Heart left ventricle (tissue), 13 donors: ENCODE results near the gene PRKN.

ENCODE experiments used
- CTCF ChIP-seq, 12 donors: fragments of 200-600 bp; sonication (generic) in 4 of 12; IDR thresholded peaks; one replicate each; pipeline versions ENCODE4 v1.5.0 to v1.8.0; 2018 to 2022; ENCODE audit warnings: antibody characterized with exemption in 12 of 12, mild to moderate bottlenecking in 5 of 12
- POLR2A ChIP-seq, 2 donors: fragments of 450-650 bp; IDR thresholded peaks; one replicate each; pipeline ENCODE4 v1.6.1; 2017; ENCODE audit warnings: antibody characterized with exemption in 2 of 2, mild to moderate bottlenecking in 2 of 2, moderate library complexity in 2 of 2
- donor health status: ischemic (EF 13 %, LVEDD 7.1; RV severe dilation, severe dysfunction).
- donor health status: DM: no; HTN: yes; CAD: no.
- donor health status: DM: no; HTN: no; CAD: no.
- donor health status: ischemic (EF 25% LVEDD 6.9; RV normal size, moderate dysfunction).
- donor health status: ischemic (EF 25% LVEDD 5.7; RV mildly dilated, moderate dysfunction).
- donor health status: ischemic (EF 35%, LVEDD 5.7; RV mildly dilated, moderate dysfunction).
- donor health status: nonischemic (EF 11% LVEDD 7.7; RV severe dilation, severe dysfunction).
- donor health status: DM: yes; HTN: yes; CAD: no.
- donor health status: PGD.
- donor health status: ischemic (EF 29% LVEDD 5.4; RV normal size, mild dysfunction).
- donor health status: nonischemic (EF 23%, LVEDD 6.1; RV moderate dilation, normal function).

DNA sequence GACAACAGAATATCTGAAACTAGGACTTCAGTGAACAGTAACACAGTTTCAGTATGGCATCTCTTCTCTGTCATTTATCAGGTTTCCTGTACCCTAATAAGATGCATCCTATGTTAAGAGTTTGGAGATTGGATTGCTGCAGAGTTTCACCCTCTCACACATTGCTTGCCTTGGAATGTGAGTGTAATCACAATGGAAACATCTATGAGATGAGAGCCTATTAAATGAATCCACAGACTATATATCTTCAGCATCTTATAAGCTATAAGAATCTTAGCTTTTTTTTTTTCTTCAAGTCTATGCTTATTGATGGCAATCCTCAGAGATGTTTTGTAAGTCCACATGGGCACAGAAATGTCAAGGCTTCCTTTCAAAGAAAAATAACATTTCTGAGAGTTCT, 292.5 kb downstream of the PRKN start:
- TF ChIP-seq CTCF (IDR thresholded peaks at IDR 0.05) (no peak), POLR2A (IDR thresholded peaks at IDR 0.05) (no peak)
